GM19193 (cell line): ENCODE measurements around the gene ARHGAP4.

Experiments
- POLR2A ChIP-seq: IDR thresholded peaks from 4 replicates; pipeline ENCODE4 v1.6.1; 2011; ENCODE audit not compliant: insufficient read depth, insufficient read length; ENCODE audit errors: extremely low read depth

The ARHGAP4 gene

DNA sequence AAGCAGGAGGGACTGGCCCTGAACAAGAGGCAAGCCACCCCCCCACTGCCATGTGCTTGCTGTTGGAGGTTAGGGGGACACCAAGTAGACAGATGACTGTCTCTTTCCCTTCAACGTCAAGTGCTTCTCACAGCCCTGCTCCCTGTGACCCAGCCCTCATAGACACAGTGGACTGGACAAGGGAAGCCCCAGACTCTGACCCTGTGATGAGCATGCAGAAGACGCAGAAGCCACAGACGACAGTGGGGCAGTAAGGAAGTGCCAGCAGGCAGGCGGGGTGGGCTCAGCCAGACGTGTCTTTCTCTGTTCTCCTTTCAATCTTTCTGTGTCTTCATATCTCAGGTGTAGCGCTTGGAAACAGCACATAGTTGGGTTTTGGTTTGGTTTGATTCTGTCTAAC lies 37.7 kb downstream of the ARHGAP4 start:
- no peak for TF ChIP-seq POLR2A

DNA sequence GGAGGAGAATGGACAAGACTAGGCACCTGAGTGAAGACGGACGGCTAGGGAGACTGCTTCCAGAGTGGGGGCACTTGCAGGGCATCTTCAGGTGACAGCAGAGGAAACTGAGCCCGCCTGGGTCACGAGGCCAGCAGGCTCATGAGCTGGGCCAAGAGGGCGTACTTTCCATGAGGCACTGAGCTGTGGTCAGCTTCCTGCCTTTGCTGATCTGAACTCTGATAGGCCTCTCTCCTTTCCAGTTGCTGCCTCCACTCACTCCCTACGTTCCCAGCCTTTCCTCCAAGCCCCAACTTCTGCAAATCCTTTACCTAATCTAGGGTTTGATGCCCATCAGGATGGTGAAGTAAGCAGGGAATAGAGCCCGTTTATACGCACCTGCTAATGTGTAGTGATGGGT lies 38.7 kb downstream of the ARHGAP4 start:
- no peak for TF ChIP-seq POLR2A

DNA sequence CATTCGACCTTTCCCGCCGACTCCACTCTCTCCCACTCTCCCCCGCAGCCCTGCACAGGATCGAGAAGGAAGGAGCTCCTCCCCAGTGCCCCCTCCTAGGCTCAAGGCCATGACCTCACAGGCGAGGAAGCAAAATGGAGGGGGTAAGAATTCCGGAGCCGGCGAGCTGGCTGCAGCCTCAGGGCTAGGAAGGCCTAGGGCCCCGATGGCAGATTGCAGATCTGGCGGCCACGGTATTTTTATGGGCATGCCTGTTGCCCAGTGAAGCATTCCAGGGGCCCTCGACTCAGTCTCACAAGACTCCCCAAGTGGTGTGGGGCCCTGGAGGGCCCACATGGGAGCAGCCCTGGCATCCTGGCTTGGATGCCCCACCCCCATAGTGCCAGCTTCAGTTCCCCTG lies 39.1 kb downstream of the ARHGAP4 start:
- no peak for TF ChIP-seq POLR2A

DNA sequence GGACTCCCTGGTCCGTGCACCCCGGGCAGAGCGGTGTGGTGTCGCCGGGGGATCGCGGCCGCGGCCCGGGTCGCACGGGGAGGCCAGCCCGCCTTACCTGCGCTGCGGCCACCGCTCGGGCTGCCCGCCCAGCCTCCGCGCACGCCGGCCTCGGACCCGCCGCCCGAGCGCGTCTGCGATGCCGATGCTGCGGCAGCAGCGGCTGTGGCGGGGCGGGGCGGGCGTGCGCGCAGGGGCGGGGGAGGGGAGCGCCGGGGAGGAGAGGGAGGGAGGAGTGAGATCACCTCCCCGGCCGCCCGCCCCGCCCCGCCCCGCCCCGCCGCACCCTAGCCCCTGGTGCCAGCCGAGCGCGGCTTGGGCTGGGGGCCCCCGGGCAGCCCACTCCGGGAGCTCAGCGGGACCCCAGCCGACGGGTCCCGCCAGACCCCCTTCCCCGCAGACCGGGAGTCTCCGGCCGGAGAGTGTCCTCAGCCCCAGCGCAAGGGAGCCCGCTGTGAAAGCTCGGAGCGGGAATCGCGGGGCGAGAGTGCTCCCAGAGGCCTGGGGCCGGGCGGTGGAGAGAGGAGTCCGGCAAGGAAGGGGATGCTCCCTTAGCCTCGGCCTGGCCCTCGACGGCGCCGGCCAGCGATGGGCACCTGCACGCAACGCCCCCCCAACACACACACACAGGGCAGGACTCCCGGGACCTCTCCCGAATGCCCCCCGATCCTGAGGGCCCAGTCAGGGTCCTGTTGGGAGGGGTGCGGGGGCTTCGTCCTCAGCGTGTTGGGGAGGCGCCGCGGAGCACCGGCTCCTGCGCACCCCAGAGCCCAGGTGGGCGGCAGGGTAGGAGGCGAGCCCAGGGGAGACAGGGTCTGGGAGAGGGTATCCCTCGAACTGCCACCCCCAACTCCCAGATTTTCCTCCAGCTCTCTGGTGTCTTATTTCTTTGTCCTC lies 39.8 kb downstream of the ARHGAP4 start, which contains the start of gene L1CAM:
TSS of gene L1CAM (minus strand) at position 206 of the 936 bp plus-strand sequence. CDS start 10,337 bp downstream, outside the sequence.
- TF ChIP-seq POLR2A: no peak

DNA sequence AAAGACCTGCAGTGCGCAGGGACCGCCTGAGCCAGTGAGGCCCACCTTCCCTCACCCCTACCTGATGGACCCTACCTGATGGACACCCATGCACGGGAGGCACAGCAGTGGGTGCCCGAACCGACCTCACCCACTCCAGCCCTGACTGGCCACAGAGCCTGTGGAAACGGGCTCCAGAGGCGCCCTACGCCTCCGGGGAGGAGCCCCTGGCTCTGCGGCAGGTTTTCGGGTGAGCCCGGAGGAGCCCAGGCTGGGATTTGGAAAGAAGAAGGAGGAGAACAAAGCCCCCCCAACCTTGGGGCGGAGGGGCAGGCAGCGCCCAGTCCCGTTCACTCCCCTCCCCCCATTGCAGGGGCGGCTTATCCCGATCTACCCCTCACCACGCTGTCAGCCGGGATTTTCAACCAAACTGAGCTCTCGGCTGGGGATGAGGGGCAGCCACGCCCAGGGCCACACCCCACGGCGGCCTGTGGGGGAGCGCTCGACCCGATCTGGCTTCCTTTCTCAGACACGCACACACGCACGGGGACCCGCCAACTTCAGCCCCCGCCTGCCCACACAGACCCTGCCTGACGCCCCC lies 40.8 kb downstream of the ARHGAP4 start:
- TF ChIP-seq POLR2A: no peak

DNA sequence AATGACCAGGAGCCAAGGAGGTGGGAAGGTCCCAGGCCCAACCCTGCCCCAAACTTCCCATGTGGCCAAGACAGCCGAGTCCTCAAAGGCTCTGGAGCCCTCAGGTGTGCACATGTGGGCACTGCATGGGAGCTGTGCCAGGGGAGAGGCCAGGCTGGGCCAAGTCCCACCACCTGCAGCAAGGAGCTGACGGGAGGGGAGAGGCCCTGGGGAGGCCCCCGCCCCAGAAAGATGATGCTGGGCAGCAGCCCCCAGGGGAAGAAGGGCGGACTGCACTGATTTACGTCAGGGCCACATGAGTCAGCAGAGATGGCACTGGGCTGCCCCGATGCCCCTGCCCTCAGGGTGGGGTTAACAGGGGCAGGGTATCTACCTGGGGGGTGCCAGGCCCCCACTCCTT lies 41.5 kb downstream of the ARHGAP4 start:
- TF ChIP-seq POLR2A: no peak

DNA sequence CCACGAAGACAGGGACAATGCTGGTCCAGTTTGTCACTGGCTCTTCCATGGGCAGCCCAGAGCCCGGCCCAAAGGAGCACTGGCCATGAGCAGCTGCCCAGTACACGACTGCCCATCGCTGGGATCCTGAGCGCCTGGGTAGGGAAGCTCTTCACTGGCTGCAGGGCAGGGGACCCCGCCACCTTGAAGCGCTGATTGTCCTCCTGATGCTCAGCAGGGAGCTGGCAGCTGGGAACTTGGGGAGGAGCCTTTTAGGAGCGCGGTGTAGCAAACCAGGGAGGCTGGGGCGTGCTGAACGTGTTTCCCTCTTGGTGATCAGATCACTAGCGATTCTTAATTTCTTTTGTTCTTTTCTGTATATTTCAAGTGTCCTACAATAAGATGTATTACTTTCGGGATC lies 41.9 kb downstream of the ARHGAP4 start:
- TF ChIP-seq POLR2A: no peak

DNA sequence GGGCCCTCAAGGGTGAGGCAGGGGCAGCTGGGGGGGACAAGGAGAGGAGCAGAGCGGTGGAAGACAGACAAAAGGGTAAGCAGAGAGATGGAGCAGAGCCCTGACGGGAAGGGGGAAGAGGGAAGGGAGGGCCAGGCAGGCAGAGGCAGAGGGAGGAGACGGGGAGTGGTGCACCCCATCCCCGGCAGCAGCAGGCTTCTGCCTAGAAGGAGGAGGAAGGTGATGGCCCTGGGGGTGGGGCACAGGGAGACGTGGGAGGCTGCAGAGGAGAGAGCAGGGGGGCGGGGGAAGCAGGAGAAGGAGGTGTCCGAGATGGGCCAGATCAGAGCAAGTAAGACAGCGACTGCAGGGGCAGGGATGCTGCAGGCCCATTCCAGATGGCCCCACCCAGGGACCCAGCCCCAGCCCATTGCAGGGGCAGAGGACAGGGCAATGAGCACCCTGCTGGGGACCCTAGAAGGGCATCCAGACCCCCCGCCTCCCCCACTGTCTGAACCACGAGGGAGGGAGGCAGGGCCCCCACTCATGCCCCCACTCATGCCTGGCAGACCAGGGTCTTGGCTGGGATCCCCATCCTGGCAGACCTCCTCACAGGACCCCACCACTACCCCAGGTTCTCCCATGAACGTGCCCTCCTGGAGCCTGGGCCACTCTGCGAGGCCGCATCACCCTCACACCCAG lies 42.8 kb downstream of the ARHGAP4 start:
- TF ChIP-seq POLR2A: no peak

DNA sequence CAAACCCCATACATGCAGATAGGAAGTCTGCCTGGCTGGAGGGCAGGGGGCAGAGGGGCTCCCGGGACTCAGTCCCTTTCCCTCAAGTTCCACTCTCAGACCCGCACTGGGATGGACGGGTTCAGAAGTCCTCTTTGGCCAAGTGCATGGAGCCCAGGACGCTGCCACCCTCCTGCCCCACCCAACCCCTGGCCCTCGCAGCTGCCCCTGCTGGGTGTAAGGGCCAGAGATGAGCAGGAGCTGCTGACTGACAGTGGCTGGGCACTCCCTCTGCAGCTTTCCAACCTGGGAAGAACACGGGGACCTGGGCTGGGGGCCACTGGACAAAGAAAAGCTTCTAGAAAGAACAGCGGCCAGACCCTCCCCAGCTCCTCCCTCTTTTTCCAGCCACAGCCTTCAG lies 43.5 kb downstream of the ARHGAP4 start:
- TF ChIP-seq POLR2A: no peak

DNA sequence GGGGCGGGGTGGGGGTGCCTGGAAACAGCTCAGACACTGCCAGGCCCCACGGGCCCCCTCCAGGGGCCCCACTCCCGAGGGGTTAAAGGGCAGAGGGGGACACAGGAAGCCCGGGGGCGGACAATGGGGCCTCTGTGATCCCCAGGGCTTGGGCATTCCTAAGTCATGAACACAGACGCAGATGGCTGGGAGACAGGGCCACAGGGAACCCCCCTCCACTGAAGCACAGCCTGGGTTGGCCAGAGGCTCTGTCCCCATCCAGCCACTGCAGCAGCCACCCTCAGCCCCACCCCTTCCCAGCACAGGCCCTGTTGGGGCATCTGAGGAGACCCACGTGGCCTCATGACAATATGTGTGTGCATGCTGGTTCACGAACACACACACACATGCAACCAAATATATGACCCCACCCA lies 44.0 kb downstream of the ARHGAP4 start:
- TF ChIP-seq POLR2A: no peak

DNA sequence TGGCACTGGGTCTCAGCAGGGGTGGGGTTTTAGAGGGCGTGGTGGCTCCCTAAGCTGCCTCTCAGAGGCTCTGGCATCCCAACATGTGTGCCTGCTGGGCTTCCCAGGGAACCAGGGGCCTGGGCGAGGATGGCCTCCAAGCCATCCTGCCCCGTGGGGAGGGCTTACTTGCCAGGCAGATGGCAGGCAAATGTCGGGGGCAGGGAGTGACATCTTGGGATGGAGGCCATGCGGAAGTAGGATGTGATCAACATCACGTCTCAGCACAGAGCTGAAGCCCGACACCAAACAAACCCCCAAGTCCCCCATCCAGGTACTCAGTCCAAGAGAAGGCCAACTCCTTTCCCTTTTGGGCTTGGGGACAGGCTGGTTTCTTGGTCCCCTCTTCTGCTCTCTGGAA lies 44.8 kb downstream of the ARHGAP4 start:
- TF ChIP-seq POLR2A: no peak

DNA sequence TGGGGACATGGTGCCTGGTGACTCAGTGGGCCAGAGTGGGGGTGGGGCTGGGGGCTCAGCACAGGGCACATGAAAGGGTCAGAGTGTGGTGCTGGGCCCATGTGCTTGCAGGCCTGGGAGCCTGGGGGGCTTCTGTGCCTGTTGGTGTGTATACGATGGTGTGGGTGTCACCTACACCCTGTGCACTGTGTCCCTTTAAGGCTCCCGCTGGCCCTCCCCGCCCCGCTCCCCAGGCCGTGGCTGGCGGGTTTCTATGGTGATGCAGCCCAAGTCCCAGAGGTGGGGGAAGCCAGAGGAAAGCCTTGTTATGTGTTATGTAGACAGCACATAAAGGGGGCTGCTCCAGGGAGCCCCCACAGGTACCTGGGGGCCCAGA lies 45.6 kb downstream of the ARHGAP4 start:
- no peak for TF ChIP-seq POLR2A

DNA sequence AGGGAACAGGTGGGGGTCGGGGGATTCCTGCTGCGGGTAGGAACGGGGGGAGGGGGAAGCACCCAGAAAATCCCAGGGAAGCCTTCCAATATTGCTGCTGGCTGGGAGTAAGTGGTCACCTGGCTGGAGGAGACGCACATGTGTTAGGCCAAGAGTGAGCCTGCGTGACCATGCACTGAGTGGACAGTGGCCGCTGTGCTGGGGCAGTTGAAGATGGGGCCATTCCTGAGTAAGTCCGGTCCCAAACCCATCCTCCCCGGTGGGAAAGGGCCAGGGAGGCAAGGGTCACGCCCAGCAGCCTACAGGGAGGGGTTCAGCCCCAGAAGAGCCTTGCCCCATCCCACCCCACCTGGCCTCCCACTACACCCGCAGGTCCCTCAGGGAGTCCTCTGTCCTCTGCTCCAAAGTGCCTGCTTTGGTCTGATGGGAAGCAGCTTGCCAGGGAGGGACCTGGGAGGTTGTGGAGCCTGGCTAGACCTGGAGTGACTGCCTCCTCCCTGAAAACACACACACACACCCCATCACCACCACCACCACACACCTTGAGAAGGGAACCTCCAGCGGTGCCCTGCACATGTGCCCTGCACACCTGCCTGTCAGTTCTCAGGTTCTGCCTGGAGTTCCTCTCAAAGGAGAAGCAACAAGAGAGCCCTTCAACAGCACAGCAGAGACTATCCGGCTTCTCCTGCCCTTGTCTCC lies 46.2 kb downstream of the ARHGAP4 start:
- no peak for TF ChIP-seq POLR2A

DNA sequence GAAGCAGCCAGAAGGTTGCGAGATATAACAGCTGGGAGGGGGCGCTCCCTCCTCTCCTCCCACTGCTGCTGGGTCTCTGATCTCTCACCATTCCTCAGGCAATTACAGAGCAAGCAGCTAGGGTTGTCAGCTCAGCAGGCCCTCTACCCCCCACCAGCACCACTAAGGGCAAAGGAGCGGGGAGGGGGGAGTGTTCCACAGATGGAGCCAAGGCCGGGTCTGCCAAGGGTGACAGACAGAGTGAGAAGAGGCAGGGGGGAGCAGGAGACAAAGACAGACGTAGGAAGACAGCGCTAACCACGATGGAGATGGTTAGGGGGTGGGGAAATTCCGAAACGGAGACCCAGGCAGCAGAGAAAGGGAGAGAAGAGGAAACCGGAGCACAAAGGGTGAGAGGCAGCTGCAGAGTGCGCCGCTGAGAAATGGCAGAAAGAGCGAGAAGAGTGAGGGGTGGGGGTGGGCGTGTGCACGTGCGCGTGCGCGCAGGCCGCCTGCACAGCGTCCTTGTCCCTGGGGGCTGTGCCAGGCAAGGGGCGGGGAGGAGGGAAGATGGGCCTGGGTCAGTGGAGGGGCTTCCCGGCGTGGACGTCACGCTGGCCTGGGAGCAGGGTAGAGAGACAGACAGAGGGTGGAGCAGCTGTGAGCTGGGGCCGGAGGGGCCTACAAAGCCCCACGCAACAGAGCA lies 47.0 kb downstream of the ARHGAP4 start:
- no peak for TF ChIP-seq POLR2A

DNA sequence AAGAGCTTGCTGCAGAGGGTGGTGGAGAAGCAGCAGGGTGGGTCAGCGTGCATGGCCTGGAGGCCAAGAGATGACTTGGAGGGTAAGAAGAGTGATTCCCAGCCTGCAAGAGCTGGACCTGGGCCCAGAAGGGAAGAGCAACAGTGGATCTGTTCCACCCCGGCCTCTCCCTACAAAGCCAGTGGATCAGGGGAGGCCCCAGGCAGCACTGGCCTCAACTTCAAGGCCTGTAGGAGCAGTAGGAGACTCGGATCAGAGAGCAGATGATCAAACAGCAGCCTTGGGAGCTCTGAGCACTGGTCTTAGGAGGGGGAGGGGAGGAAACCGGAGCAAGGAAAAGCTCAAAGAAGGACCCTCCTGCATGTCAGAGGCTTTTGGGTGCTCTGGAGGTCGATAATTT lies 47.7 kb downstream of the ARHGAP4 start:
- TF ChIP-seq POLR2A: no peak

DNA sequence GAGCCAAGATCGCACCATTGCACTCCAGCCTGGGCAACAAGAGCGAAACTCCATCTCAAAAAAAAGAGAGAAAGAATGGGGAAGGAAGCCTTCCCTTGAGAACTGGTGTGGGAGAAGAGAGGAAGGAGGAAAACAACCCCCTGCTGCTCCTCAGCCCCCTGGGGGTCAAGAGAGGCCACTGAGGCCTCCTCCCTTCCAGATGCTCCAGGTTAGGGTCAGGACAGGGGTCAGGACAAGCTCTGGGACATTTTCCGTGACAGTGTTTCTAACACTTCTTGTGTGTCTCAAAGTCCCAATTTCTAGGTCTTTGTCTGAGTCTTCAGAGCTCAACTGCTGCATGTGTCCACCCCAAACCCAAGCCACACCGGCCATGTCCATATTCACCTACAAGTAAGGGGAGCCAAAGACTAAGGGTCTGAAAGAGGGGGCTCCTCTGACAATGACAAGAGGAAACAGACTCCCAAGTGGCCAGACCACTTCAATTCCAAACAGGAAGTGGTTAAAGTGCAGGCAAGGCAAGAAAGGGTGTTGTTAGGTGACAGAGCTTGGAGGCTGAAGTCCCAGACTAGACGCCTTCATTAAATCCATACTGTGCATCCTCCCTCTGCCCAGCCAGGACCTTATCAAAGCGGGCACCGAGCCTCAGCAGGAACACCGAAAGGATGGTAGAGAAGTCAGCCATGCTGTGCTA lies 48.3 kb downstream of the ARHGAP4 start:
- TF ChIP-seq POLR2A: no peak
